Neural progenitor cell (in vitro differentiated cells): ENCODE results near the gene RGS3. TPM values are rescaled to one million over a fixed set of nuclear protein-coding genes. Genes with fewer than 3 reads are reported as not detected.

Experiments
- DNase-seq: peaks from one replicate; pipeline ENCODE4 v3.0.0-alpha.2; 2016; ENCODE audit warnings: low spot score
- H2AFZ ChIP-seq: fragments of 200-600 bp; sonication (generic); replicated peaks from 2 replicates; pipeline ENCODE4 v1.6.1; 2016; ENCODE audit warnings: antibody characterized with exemption
- H3F3A ChIP-seq: fragments of 200-600 bp; sonication (generic); 2 replicates; pipeline ENCODE4 v1.6.1; 2016; ENCODE audit warnings: antibody characterized with exemption, low read depth
- H3K27ac ChIP-seq: fragments of 200-600 bp; sonication (generic); 2 replicates; pipeline ENCODE4 v1.5.1; 2016; ENCODE audit warnings: mild to moderate bottlenecking
- H3K27me3 ChIP-seq: fragments of 200-600 bp; sonication (generic); 2 replicates; pipeline ENCODE4 v1.6.1; 2016; ENCODE audit warnings: mild to moderate bottlenecking, moderate library complexity
- H3K36me3 ChIP-seq: fragments of 200-600 bp; sonication (generic); 2 replicates; pipeline ENCODE4 v1.5.1; 2016
- H3K4me1 ChIP-seq: fragments of 200-600 bp; sonication (generic); 2 replicates; pipeline ENCODE4 v1.6.1; 2016; ENCODE audit warnings: mixed run types
- H3K4me2 ChIP-seq: fragments of 200-600 bp; sonication (generic); 2 replicates; pipeline ENCODE4 v1.6.1; 2016
- H3K4me3 ChIP-seq: fragments of 200-600 bp; sonication (generic); 2 replicates; pipeline ENCODE4 v1.5.1; 2016
- H3K79me2 ChIP-seq: fragments of 200-600 bp; sonication (generic); 2 replicates; pipeline ENCODE4 v1.6.1; 2016; ENCODE audit warnings: low read depth
- H3K9ac ChIP-seq: fragments of 200-600 bp; sonication (generic); 2 replicates; pipeline ENCODE4 v1.6.1; 2016
- H3K9me3 ChIP-seq: fragments of 200-600 bp; sonication (generic); 2 replicates; pipeline ENCODE4 v1.5.1; 2016; ENCODE audit warnings: low read depth
- H4K20me1 ChIP-seq: fragments of 200-600 bp; sonication (generic); 2 replicates; pipeline ENCODE4 v1.6.1; 2016; ENCODE audit warnings: low read depth
- H3K27ac Mint-ChIP-seq: 3 replicates; pipeline ENCODE4 v1.8.0; 2021; ENCODE audit warnings: mixed read lengths
- H3K27me3 Mint-ChIP-seq: 2 replicates; pipeline ENCODE4 v1.8.0; 2022; ENCODE audit warnings: low read depth, mild to moderate bottlenecking, inconsistent platforms, moderate library complexity, mixed read lengths; ENCODE audit not compliant: insufficient read depth
- H3K36me3 Mint-ChIP-seq: 3 replicates; pipeline ENCODE4 v1.8.0; 2021; ENCODE audit warnings: mixed read lengths
- H3K4me1 Mint-ChIP-seq: 3 replicates; pipeline ENCODE4 v1.8.0; 2021; ENCODE audit warnings: mixed read lengths
- H3K4me3 Mint-ChIP-seq: 3 replicates; pipeline ENCODE4 v1.8.0; 2021; ENCODE audit warnings: mild to moderate bottlenecking, moderate library complexity, mixed read lengths
- H3K9me3 Mint-ChIP-seq: 3 replicates; pipeline ENCODE4 v1.8.0; 2020; ENCODE audit warnings: mixed read lengths
- EZH2 ChIP-seq: fragments of 200-600 bp; sonication (generic); IDR thresholded peaks from 2 replicates; pipeline ENCODE4 v1.6.1; 2017; ENCODE audit warnings: antibody characterized with exemption, mild to moderate bottlenecking, moderate library complexity
- EZH2phosphoT487 ChIP-seq: fragments of 200-600 bp; sonication (generic); IDR thresholded peaks from 2 replicates; pipeline ENCODE4 v1.6.1; 2017; ENCODE audit warnings: antibody characterized with exemption
- total RNA-seq: library from RNA; depleted of rRNA; stranded (reverse); fragments of >200 nt; gene quantifications from 2 replicates; pipeline ENCODE4 v1.2.3, GENCODE V29; 2015; ENCODE audit warnings: low replicate concordance
- TF ChIP-seq, protein P1 (sequence below): fragments of 200-600 bp; sonication (generic); IDR thresholded peaks from 2 replicates; pipeline ENCODE4 v1.5.1; 2017; ENCODE audit warnings: antibody characterized with exemption, mild to moderate bottlenecking

RGS3 gene
- total RNA-seq, 1 donor from 2014 or later, result 30.3 TPM

- H3K27ac Mint-ChIP-seq, result no peak overlapping the region
- peaks cover under 1% of the 10 kb centered on the region for H3K27me3 Mint-ChIP-seq
- no peaks in the 10 kb centered on the region for H3K27me3 ChIP-seq
- H3K4me3 ChIP-seq, result no peak overlapping the region
- H3K36me3 ChIP-seq, result no peaks in the 10 kb centered on the region
- H3K9me3 ChIP-seq, result no peaks in the 10 kb centered on the region
- H3F3A ChIP-seq, result peaks cover 5% of the 10 kb centered on the region
- TF ChIP-seq, protein P1, sequence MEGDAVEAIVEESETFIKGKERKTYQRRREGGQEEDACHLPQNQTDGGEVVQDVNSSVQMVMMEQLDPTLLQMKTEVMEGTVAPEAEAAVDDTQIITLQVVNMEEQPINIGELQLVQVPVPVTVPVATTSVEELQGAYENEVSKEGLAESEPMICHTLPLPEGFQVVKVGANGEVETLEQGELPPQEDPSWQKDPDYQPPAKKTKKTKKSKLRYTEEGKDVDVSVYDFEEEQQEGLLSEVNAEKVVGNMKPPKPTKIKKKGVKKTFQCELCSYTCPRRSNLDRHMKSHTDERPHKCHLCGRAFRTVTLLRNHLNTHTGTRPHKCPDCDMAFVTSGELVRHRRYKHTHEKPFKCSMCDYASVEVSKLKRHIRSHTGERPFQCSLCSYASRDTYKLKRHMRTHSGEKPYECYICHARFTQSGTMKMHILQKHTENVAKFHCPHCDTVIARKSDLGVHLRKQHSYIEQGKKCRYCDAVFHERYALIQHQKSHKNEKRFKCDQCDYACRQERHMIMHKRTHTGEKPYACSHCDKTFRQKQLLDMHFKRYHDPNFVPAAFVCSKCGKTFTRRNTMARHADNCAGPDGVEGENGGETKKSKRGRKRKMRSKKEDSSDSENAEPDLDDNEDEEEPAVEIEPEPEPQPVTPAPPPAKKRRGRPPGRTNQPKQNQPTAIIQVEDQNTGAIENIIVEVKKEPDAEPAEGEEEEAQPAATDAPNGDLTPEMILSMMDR, result no peak
- no peak for TF ChIP-seq EZH2phosphoT487
- no peaks in the 10 kb centered on the region for H3K79me2 ChIP-seq
- no peak overlapping the region for H3K9ac ChIP-seq
- H3K4me1 Mint-ChIP-seq, result peaks cover 41% of the 10 kb centered on the region
- H3K9me3 Mint-ChIP-seq, result no peaks in the 10 kb centered on the region
- no peak overlapping the region for H2AFZ ChIP-seq
- H3K4me3 Mint-ChIP-seq, result no peak overlapping the region
- peak overlapping the region; percentile 28 for H3K4me2 ChIP-seq
- no peaks in the 10 kb centered on the region for H4K20me1 ChIP-seq
- H3K27ac ChIP-seq, result no peak overlapping the region
- H3K4me1 ChIP-seq, result peaks cover 21% of the 10 kb centered on the region
- DNase-seq, result no peak
- peaks cover 10% of the 10 kb centered on the region for H3K36me3 Mint-ChIP-seq
These were observed 62.8 kb downstream of the RGS3 start for GRCh38 chr9:113526231-113526746.

DNA sequence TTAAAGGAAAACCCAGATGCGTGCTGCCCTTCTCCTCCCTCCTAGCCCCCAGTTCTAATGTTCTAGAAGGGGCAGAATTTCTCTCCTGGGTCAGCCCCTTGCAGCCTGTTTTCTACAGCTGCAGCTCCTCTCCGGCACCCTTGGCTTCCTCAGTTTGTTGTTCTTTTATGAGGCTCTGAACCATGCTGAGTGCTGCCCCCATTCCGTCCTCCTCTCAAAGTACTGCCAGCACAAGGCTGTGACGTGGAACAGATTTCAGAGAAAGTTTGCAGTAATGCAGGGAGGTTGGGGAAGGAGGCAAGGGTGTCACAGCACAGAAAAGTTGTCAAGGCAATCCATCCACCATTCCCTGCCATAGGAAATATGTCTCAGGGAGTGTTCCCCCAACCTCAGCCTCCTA lies 63.3 kb downstream of the RGS3 start:
- Histone ChIP-seq H3K9ac (no peak overlapping the region), H4K20me1 (no peaks in the 10 kb centered on the region), H3K27me3 (no peaks in the 10 kb centered on the region), H3K9me3 (no peaks in the 10 kb centered on the region), H2AFZ (no peak overlapping the region), H3K27ac (no peak overlapping the region), H3K4me3 (no peak overlapping the region), H3K36me3 (no peaks in the 10 kb centered on the region), H3K4me2 (no peak overlapping the region), H3K79me2 (no peaks in the 10 kb centered on the region), H3K4me1 (peaks cover 21% of the 10 kb centered on the region), H3F3A (peaks cover 5% of the 10 kb centered on the region)
- Mint-ChIP-seq H3K27me3 (peaks cover 3% of the 10 kb centered on the region), H3K4me3 (no peak overlapping the region), H3K9me3 (no peaks in the 10 kb centered on the region), H3K4me1 (peaks cover 39% of the 10 kb centered on the region), H3K27ac (peak overlapping the region; percentile 31), H3K36me3 (peaks cover 15% of the 10 kb centered on the region)
- no peak for DNase-seq
- TF ChIP-seq, protein P1, result no peak
- TF ChIP-seq EZH2phosphoT487 (no peak), EZH2 (no peak)

- H3K4me1 ChIP-seq, result peaks cover 21% of the 10 kb centered on the region
- Mint-ChIP-seq H3K27ac (no peak overlapping the region), H3K9me3 (no peaks in the 10 kb centered on the region), H3K4me3 (no peak overlapping the region), H3K36me3 (peaks cover 16% of the 10 kb centered on the region), H3K27me3 (peaks cover 6% of the 10 kb centered on the region), H3K4me1 (peaks cover 35% of the 10 kb centered on the region)
- TF ChIP-seq EZH2phosphoT487 (no peak), EZH2 (no peak)
- TF ChIP-seq, protein P1, result no peak
- peaks cover 5% of the 10 kb centered on the region for H3F3A ChIP-seq
- H3K27ac ChIP-seq, result no peak overlapping the region
- H3K27me3 ChIP-seq, result no peaks in the 10 kb centered on the region
- no peak overlapping the region for H2AFZ ChIP-seq
- no peaks in the 10 kb centered on the region for H3K36me3 ChIP-seq
- H3K4me2 ChIP-seq, result no peak overlapping the region
- H3K79me2 ChIP-seq, result no peaks in the 10 kb centered on the region
- no peak for DNase-seq
- H3K9ac ChIP-seq, result no peak overlapping the region
- no peak overlapping the region for H3K4me3 ChIP-seq
- no peaks in the 10 kb centered on the region for H3K9me3 ChIP-seq
- no peaks in the 10 kb centered on the region for H4K20me1 ChIP-seq
These were observed 64.6 kb downstream of the RGS3 start for GRCh38 chr9:113528088-113528487.
